Thyroid gland (tissue), 4 donors: Measurements from ENCODE around the gene PPP3R1. TPM values are rescaled to one million over a fixed set of nuclear protein-coding genes. Genes with fewer than 3 reads are reported as not detected.

Source experiments
- DNase-seq, 2 donors: peaks; one replicate each; pipeline ENCODE4 v3.0.0-alpha.2; 2019
- H3K27ac ChIP-seq, 3 donors: fragments of 200-600 bp; sonication (generic); 1 replicate in 2 of 3; 2 replicates in 1 of 3; pipeline ENCODE4 v1.5.1; 2016 to 2019; ENCODE audit warnings: mild to moderate bottlenecking in 1 of 3, moderate library complexity in 1 of 3
- H3K27me3 ChIP-seq: fragments of 200-600 bp; sonication (generic); one replicate; pipeline ENCODE4 v1.5.1; 2019
- H3K36me3 ChIP-seq, 2 donors: fragments of 200-600 bp; sonication (generic); one replicate each; pipeline ENCODE4 v1.5.1; 2016 to 2019
- H3K4me1 ChIP-seq, 2 donors: fragments of 200-600 bp; sonication (generic); one replicate each; pipeline ENCODE4 v1.5.1; 2017 to 2019
- H3K4me3 ChIP-seq, 3 donors: fragments of 200-600 bp; sonication (generic); replicated peaks in 1 of 3; 1 replicate in 2 of 3; 2 replicates in 1 of 3; pipeline ENCODE4 v1.5.1; 2016; ENCODE audit warnings: mild to moderate bottlenecking in 1 of 3
- H3K9me3 ChIP-seq: fragments of 200-600 bp; sonication (generic); one replicate; pipeline ENCODE4 v1.5.1; 2017
- POLR2A ChIP-seq, 2 donors: fragments of 450-650 bp; IDR thresholded peaks; one replicate each; pipeline ENCODE4 v1.6.1; 2017; ENCODE audit warnings: antibody characterized with exemption in 2 of 2, mild to moderate bottlenecking in 2 of 2, moderate library complexity in 1 of 2
- WGBS, 2 donors: methylation state at CpG; one replicate each; pipeline ENCODE4 v1.1.5; 2017; 5-methylcytosine and 5-hydroxymethylcytosine counted together
- intact Hi-C: fragments of 100-400 bp; cut with DNase I; formaldehyde crosslinking; loops from one replicate; pipeline ENCODE4 v1.15.1; 2023
- total RNA-seq, 4 donors: library from RNA; depleted of rRNA; stranded (reverse); fragments of >200 nt; gene quantifications; one replicate each; pipeline ENCODE4 v1.2.3, GENCODE V29; 2016
- TF ChIP-seq, protein P1 (sequence below), 6 experiments: fragments of 200-600 bp in 3 of 6; fragments of 450-650 bp in 3 of 6; sonication (generic) in 3 of 6; IDR thresholded peaks; one replicate each; pipeline ENCODE4 v1.5.1; 2016 to 2019; ENCODE audit warnings: antibody characterized with exemption in 6 of 6, mild to moderate bottlenecking in 2 of 6, inconsistent platforms in 1 of 6, moderate library complexity in 1 of 6

The PPP3R1 gene
- total RNA-seq, 4 donors from 2014 or later, result 29.4 to 35.1 (median 31.4) TPM

DNA sequence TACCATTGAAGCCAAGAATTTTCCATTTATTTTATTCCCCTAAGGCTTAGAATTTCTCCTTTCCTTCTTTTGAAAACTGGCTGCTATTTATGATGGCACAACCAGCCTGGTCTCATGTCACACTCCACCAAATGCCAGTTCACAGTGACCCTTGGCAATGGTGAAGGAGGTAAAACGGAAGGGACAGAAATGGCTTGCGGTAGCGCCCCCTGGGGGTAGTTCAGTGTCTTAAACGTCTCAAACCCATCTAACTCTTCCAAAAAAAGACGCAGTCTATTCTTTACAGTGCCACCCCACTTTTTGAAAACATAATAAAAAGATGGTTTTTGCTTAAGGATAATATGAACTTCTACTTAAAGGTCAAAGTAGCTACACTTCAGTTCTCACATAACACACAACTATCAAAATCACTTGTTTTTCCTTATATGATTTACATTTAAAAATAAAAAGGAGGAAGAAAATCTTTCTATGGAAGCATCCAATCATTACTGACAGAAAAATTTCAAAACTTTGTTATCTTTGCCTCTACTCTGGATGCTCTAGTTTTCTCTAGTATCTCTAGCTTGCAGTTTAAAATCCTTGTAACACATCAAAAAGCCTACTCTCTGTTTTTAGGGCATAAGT, 66.7 kb downstream of the PPP3R1 start:
- Histone ChIP-seq H3K4me3 (no peak overlapping the region), H3K27ac (no peak overlapping the region), H3K4me1 (peaks cover 0 to 3% of the 10 kb centered on the region in 2 donors), H3K27me3 (no peaks in the 10 kb centered on the region), H3K36me3 (no peaks in the 10 kb centered on the region), H3K9me3 (no peaks in the 10 kb centered on the region)
- DNase-seq, result peak; percentile 11 to 27
- intact Hi-C loops, result no loop called here
- TF ChIP-seq, protein P1, sequence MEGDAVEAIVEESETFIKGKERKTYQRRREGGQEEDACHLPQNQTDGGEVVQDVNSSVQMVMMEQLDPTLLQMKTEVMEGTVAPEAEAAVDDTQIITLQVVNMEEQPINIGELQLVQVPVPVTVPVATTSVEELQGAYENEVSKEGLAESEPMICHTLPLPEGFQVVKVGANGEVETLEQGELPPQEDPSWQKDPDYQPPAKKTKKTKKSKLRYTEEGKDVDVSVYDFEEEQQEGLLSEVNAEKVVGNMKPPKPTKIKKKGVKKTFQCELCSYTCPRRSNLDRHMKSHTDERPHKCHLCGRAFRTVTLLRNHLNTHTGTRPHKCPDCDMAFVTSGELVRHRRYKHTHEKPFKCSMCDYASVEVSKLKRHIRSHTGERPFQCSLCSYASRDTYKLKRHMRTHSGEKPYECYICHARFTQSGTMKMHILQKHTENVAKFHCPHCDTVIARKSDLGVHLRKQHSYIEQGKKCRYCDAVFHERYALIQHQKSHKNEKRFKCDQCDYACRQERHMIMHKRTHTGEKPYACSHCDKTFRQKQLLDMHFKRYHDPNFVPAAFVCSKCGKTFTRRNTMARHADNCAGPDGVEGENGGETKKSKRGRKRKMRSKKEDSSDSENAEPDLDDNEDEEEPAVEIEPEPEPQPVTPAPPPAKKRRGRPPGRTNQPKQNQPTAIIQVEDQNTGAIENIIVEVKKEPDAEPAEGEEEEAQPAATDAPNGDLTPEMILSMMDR (IDR thresholded peaks at IDR 0.05), result peak in 3 of 6 experiments; percentile 21 to 45 (median 27)
- no peak for TF ChIP-seq POLR2A (IDR thresholded peaks at IDR 0.05)
- 47 to 49% methylated on average over 5 of the region's 5 CpGs for WGBS, 2 donors

DNA sequence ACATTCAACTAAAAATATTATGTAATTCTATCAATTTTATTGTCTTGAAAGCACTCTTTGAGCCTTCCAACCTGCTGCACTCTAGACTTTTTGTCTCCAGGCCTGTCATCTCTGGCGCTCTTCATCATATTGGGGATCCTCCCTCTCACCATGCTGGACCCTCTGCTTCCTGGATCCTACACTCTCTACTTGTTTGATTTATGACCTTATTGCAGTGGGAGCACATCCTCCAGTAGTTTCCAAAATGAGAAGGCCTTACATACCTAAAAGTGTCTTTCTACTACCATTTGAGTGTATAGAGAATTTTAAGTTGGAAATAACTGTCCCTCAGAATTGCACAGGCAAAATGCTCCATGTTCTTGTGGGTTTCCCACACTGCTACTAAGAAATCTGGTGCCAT, 69.4 kb downstream of the PPP3R1 start:
- Histone ChIP-seq H3K36me3 (no peaks in the 10 kb centered on the region), H3K27me3 (no peaks in the 10 kb centered on the region), H3K4me1 (no peaks in the 10 kb centered on the region), H3K9me3 (no peaks in the 10 kb centered on the region), H3K4me3 (no peak overlapping the region), H3K27ac (no peak overlapping the region)
- intact Hi-C loops, result no loop called here
- TF ChIP-seq POLR2A (IDR thresholded peaks at IDR 0.05), result no peak
- TF ChIP-seq, protein P1 (IDR thresholded peaks at IDR 0.05), result no peak
- WGBS, 2 donors, result 97 to 98% methylated on average over 1 of the region's 1 CpG
- no peak for DNase-seq

DNA sequence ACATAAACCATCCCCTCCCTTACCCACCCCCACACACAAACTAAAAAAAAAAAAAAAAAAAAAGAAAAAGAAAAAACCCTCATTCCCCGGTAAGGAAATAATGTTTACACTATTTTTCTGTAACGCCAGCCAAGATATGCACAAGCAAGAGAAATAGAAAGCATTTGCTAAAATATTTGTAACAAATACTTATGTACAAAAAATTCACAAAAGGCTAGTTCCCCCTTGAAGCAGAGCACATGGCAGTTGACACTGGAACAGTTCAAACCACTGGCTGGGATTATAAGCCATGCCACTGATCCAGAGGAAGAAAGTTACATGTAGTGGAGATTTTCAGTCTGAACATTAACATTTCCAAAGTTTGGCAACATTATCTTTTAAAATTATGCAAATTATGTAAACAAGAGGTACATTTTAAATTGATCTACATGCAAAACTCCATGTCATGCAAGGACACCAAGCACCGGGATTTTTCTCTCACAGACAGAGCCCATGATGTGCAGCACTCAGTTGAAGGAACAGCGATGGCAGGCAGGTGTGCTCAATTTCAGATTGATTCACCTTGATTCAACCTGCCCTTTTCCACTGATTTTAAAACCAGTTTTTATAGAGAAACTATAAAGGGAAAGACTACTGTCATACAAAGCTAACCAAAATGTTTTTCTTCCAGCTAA, 73.2 kb downstream of the PPP3R1 start:
- no peak for TF ChIP-seq POLR2A (IDR thresholded peaks at IDR 0.05)
- TF ChIP-seq, protein P1 (IDR thresholded peaks at IDR 0.05), result no peak
- intact Hi-C loops, result no loop called here

DNA sequence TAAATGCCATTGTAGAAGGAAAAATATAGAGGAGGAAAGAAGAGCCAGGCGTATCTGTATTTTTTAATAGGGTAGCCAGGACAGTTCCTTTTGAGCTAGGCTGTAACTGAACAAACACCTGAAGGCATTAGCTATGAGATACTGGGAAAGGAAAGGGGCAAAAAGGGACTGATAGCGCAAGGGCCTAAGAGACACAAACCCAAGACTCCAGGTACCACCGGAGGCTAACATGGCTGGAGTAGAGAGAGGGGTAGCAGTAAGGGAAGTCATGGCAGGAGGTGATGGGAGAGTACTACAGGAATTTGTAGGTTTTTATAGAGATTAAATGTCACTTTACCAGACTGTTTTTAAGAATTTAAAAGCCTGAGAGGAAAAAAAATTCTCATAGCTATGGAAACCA, 73.9 kb downstream of the PPP3R1 start:
- Histone ChIP-seq H3K27ac (no peak overlapping the region), H3K4me3 (no peak overlapping the region), H3K27me3 (no peaks in the 10 kb centered on the region), H3K9me3 (no peaks in the 10 kb centered on the region), H3K36me3 (peaks cover 4 to 7% of the 10 kb centered on the region in 2 donors), H3K4me1 (no peaks in the 10 kb centered on the region)
- TF ChIP-seq, protein P1 (IDR thresholded peaks at IDR 0.05), result no peak
- TF ChIP-seq POLR2A (IDR thresholded peaks at IDR 0.05), result no peak
- WGBS, 2 donors, result 96% methylated on average over 3 of the region's 3 CpGs
- no peak for DNase-seq
- intact Hi-C loops, result no loop called here

More for the DNA sequence above, 73.2 kb downstream of the PPP3R1 start:
- H3K27ac ChIP-seq, result no peak overlapping the region
- H3K4me1 ChIP-seq, result no peaks in the 10 kb centered on the region
- DNase-seq, result no peak
- 85 to 86% methylated on average over 4 of the region's 4 CpGs for WGBS, 2 donors
- H3K4me3 ChIP-seq, result no peak overlapping the region
- no peaks in the 10 kb centered on the region for H3K27me3 ChIP-seq
- H3K36me3 ChIP-seq, result peaks cover 4 to 7% of the 10 kb centered on the region in 2 donors
- H3K9me3 ChIP-seq, result no peaks in the 10 kb centered on the region

DNA sequence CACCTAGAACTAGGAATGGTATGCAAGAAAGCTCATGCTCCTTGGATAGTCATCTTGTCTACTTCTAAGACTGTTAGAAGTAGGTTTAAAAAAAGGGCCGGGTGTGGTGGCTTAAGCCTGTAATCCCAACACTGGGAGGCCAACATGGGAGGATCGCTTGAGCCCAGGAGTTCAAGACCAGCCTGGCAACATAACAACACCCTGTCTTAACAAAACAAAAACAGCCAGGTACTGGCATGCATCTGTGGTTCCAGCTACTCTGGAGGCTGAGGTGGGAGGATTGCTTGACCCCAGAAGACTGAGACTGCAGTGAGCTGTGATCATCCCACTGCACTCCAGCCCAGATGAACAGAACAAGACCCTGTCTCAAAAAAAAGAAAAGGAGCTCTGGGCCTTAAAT, 74.8 kb downstream of the PPP3R1 start:
- DNase-seq, result no peak
- no peaks in the 10 kb centered on the region for H3K9me3 ChIP-seq
- H3K4me1 ChIP-seq, result no peaks in the 10 kb centered on the region
- no peak overlapping the region for H3K4me3 ChIP-seq
- no peaks in the 10 kb centered on the region for H3K27me3 ChIP-seq
- 45 to 50% methylated on average over 2 of the region's 2 CpGs for WGBS, 2 donors
- intact Hi-C loops, result no loop called here
- H3K27ac ChIP-seq, result no peak overlapping the region
- TF ChIP-seq POLR2A (IDR thresholded peaks at IDR 0.05), result no peak
- TF ChIP-seq, protein P1 (IDR thresholded peaks at IDR 0.05), result no peak
- H3K36me3 ChIP-seq, result peaks cover 4 to 7% of the 10 kb centered on the region in 2 donors
